Activated T-cell treated with anti-CD3 and anti-CD28 coated beads, Interleukin-2, amount 50 U/mL, for 4 hours (primary cell): ENCODE data around the gene CLTB. TPM values are rescaled to one million over a fixed set of nuclear protein-coding genes. Genes with fewer than 3 reads are reported as not detected.

Source experiments
- ATAC-seq, 2 donors: fragments of 200-7000 bp; cut with Tn5 transposase; one replicate each; pipeline ENCODE4 v1.10.0; 2021
- DNase-seq: peaks from one replicate; pipeline ENCODE4 v3.0.0-alpha.2; 2020
- H3K27me3 Mint-ChIP-seq: one replicate; pipeline ENCODE4 v1.8.0; 2021; ENCODE audit warnings: low read depth, mixed read lengths
- H3K36me3 Mint-ChIP-seq: one replicate; pipeline ENCODE4 v1.8.0; 2022; ENCODE audit warnings: mixed read lengths; ENCODE audit not compliant: insufficient read depth
- H3K4me1 Mint-ChIP-seq: one replicate; pipeline ENCODE4 v1.8.0; 2021; ENCODE audit warnings: low read depth, mixed read lengths
- H3K4me3 Mint-ChIP-seq: one replicate; pipeline ENCODE4 v1.8.0; 2021; ENCODE audit warnings: mild to moderate bottlenecking, moderate library complexity, mixed read lengths
- H3K9me3 Mint-ChIP-seq: one replicate; pipeline ENCODE4 v1.8.0; 2021; ENCODE audit warnings: mixed read lengths
- total RNA-seq, 3 donors: library from RNA; stranded (reverse); gene quantifications; one replicate each; pipeline ENCODE4 v1.2.1, GENCODE V29; 2021

Gene CLTB
- total RNA-seq, 3 donors from 2014 or later = 121 to 133 (median 123) TPM

DNA sequence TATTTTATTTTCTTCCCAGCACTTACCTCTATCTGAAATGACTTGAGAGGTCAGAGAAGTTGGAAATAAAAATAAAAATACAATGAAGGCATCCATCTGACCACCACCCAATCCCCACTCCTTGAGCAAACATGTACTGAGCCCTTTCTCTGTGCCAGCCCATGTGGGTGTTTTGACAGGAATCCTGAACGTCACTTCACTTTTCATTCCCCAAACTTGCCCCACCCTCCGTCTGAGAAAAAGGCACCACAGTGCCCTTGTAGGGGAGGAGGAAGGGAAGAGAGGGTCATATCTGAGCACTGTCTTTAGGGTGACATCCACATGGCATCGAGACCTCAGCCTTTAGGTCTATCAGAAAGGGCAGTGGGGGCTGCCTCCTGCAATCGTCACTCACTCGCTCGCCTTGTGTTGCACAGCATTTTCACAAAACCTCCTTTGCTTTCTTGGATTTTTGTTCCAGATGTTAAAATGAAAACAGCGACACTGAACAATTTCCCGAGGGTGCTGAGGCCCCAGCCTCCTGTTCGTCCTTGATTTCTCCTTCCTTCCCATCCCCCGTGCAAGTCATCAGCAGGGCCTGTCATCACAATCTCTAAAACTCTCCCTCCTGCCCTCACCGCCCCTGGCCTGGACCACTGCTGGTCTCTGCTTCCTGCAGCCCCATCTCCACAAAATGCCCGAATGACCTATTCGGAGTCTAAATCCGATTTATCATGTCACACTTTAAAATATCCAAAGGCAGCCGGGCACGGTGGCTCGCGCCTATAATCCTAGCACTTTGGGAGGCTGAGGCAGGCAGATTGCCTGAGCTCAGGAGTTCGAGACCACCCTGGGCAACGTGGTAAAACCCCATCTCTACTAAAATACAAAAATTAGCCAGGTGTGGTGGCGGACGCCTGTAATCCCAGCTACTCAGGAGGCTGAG lies 14.8 kb downstream of the CLTB start:
- no peaks in the 10 kb centered on the region for H3K4me1 Mint-ChIP-seq
- H3K4me3 Mint-ChIP-seq = no peak overlapping the region
- DNase-seq (no peak), ATAC-seq (no peak)
- peaks cover 10% of the 10 kb centered on the region for H3K36me3 Mint-ChIP-seq
- H3K9me3 Mint-ChIP-seq = no peaks in the 10 kb centered on the region
- H3K27me3 Mint-ChIP-seq = no peaks in the 10 kb centered on the region

DNA sequence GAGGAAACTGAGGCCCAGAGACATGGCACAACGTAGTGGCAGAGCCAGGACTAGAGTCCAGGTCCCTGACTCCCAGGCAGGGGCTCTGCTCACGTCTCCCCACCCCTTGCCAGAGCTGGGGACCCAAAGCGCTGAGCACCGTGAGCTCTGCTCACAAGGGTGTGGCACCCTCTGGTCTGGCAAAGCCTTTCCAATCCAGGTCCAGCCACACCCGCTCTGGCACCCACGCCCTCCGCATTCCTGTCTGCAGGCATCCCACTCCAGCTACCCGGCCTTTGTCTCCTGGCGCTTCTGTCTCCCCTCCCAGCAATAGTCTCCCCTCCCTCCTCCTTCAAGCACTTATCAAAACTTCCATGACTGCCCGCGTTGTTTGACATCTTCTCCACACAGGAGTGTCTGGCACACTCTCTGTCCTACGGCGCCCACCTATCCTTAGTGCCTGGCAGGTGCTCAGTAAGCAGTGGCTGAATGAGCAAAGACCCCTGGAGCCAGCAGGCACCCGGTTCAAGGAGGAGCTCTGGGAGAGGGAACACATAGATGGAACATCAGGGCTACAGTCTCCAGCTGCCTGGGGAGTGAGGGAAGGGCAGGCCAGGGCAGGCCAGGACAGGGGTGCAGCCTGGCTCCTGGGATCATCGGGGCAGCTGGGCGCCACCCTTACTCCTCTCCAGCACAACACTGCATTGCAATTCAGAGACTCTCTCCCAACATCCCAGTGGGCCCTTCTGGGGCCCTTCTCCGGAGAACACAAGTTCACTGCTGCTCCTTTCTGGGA lies 15.8 kb downstream of the CLTB start:
- no peak for DNase-seq
- no peak for ATAC-seq
- no peaks in the 10 kb centered on the region for H3K4me1 Mint-ChIP-seq
- H3K27me3 Mint-ChIP-seq = no peaks in the 10 kb centered on the region
- no peaks in the 10 kb centered on the region for H3K9me3 Mint-ChIP-seq
- H3K36me3 Mint-ChIP-seq = peaks cover 10% of the 10 kb centered on the region
- H3K4me3 Mint-ChIP-seq = no peak overlapping the region

DNA sequence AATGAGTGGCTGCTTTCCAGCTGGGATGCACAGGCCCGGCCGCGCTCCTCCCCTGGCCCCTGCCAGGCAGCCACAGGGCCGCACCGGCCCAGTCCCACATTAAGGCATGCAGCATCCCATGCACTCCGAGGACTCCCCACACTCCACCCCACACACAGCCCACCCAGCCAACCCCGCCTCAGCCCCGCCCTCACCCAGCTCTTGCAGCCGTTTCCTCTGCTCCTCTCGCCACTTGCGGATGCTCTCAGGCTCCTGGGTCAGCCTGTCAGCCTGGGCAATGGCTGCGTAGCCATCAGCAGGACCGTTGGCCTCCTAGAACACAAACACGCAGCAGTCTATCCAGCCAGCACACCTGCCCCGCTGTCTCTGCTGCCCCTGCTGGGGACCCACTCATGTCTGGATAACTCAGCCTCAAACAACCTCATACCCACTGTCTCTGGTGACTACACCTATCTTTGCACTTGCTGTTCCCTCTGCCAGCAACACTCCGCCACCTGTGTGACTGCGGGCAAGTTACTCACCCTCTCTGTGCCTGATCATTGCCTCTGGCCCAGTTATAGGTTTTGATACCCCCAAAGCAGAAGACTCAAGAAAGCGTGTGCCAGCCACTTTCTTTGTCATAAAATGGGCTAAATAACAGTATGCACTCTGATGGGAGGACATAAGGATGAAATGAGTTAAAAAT lies 18.5 kb downstream of the CLTB start:
- Mint-ChIP-seq H3K4me1 (no peaks in the 10 kb centered on the region), H3K27me3 (no peaks in the 10 kb centered on the region), H3K4me3 (no peak overlapping the region), H3K36me3 (peaks cover 10% of the 10 kb centered on the region), H3K9me3 (no peaks in the 10 kb centered on the region)
- ATAC-seq (no peak), DNase-seq (no peak)

DNA sequence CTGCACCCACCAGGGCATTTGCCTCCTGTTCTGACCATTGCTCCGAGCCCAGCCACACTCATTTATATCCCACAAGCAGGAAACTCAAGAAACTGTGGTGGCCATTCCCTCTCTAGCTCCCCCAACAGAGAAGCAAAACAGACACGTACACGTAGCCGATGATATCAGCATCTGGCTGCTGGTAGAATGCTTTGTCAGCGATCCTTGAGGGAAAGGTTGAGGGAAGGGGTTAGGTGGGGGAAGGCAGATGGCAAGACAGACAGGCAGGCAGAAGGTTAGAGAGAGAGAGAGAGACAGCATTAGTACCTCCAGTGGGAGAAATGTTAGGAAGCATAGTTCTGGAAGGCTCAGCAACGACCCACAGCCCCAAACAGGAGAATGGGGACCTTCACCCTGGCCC lies 20.0 kb downstream of the CLTB start:
- Mint-ChIP-seq H3K36me3 (peaks cover 12% of the 10 kb centered on the region), H3K4me1 (no peaks in the 10 kb centered on the region), H3K9me3 (no peaks in the 10 kb centered on the region), H3K4me3 (no peak overlapping the region), H3K27me3 (no peaks in the 10 kb centered on the region)
- no peak for ATAC-seq
- DNase-seq = no peak

DNA sequence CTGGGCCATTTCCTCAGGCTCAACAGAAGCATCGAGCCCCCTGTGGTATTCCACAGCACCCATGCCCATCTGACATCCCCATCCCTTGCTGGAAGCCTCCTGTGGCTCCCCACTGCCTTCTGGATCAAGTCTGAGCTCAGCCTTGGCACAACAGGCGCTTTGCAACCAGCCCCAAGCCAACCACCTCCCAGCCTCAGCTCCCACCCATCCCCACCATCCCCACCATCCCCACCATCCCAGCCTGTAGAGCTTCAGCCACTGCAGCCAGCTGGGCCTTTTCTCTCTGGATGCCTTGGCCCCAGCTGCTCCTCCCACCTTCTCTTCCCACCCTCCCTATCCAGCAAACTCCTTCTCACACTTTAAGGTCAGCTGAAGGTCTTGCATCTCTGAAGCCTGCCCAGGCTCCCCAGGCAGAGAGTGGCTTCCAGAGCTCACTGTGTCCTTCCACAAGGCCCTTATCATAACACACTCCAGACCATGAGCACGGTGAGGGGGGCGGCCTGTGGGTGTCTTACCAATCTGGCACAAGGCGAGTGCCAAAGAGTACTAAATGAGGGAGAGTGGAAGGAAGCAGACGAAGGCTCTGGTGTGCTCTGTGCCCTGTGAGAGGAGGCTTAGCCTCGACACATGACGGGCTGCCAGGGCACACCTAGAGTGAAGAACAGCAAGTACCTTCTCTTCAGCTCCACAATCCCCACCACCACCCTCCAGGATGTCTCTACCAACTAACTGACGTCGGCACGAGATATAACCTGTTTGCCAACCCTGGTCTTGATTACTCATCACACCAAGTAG lies 21.3 kb downstream of the CLTB start:
- Mint-ChIP-seq H3K4me3 (no peak overlapping the region), H3K4me1 (no peaks in the 10 kb centered on the region), H3K36me3 (peaks cover 10% of the 10 kb centered on the region), H3K27me3 (no peaks in the 10 kb centered on the region), H3K9me3 (no peaks in the 10 kb centered on the region)
- no peak for DNase-seq
- no peak for ATAC-seq

DNA sequence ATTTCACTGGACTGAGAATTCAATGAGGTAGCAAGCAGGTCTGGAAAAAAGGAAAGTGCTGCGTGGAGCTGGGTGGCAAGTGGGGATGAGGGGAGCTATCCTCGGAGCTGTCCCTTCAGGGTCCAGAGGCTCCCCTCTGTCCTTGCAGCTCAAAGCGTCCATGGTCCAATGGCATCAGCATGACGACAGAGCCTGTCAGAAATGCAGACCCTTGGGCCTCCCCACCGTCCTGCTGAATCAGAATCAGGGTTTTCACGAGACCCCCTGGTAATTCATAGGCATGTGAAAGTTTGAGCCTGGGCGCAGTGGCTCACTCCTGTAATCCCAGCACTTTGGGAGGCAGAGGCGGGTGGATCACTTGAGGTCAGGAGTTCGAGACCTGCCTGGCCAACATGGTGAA lies 22.2 kb downstream of the CLTB start:
- Mint-ChIP-seq H3K9me3 (no peaks in the 10 kb centered on the region), H3K4me1 (peaks cover 3% of the 10 kb centered on the region), H3K36me3 (peaks cover 10% of the 10 kb centered on the region), H3K27me3 (no peaks in the 10 kb centered on the region), H3K4me3 (no peak overlapping the region)
- DNase-seq (no peak), ATAC-seq (no peak)

DNA sequence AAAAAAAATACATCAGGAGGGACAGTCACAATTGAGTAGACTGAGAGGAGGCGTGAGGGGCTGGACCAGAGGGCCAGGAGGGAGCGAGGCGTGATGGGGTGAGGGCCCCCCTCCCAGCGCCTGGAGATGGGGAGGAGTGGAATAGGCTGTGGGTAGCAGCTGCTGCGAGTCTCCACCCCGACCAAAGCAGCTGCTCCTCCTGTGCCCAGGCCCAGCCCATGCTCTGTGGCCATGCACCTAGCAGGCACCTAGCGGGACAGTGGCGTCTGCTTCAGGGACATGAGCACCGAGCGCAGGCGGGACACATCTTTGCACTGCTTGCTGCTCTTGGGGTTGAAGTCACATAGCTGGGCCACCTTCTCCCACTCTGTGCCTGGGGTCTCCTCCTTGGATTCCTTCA lies 23.8 kb downstream of the CLTB start:
- ATAC-seq = no peak
- H3K27me3 Mint-ChIP-seq = no peaks in the 10 kb centered on the region
- H3K36me3 Mint-ChIP-seq = peaks cover 11% of the 10 kb centered on the region
- H3K9me3 Mint-ChIP-seq = no peaks in the 10 kb centered on the region
- peaks cover 7% of the 10 kb centered on the region for H3K4me1 Mint-ChIP-seq
- DNase-seq = no peak
- H3K4me3 Mint-ChIP-seq = no peak overlapping the region

DNA sequence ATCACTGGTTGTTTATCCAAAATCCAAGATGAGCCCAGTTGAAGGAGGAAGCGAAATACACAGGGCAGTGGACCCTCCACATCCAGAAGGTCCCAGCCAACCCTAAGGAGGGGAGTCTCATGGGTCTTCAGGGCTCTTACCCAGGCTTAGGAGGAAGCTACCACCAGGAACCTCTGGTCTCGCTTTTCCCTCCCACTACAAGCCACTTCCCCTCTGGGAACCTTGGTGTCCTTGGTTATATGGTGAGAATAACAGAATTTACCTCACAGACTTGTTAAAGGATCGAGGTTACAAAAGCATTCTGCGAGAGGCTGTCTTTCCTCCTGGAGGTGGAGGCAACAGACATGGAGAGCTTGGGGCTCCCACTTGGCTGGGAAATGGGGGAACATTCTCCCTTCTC lies 24.3 kb downstream of the CLTB start:
- Mint-ChIP-seq H3K27me3 (no peaks in the 10 kb centered on the region), H3K4me1 (peaks cover 12% of the 10 kb centered on the region), H3K4me3 (no peak overlapping the region), H3K9me3 (no peaks in the 10 kb centered on the region), H3K36me3 (peaks cover 15% of the 10 kb centered on the region)
- no peak for DNase-seq
- ATAC-seq = no peak

DNA sequence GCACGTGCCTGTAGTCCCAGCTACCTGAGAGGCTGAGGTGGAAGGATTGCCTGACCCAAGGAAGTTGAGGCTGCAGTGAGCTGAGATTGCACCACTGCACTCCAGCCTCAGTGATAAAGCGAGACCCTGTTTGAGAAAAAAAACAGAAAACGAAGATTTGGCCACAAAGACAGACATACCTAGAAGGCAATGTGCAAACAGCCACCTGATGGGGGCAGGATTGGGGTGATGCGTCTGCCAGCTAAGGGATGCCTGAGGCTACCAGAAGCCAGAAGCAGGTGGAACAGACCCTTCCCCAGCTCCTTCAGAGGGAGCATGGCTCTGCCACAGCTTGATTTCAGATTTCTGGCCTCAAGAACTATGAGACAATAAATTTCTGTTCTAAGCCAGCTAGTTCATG lies 24.9 kb downstream of the CLTB start:
- Mint-ChIP-seq H3K4me1 (peaks cover 17% of the 10 kb centered on the region), H3K9me3 (no peaks in the 10 kb centered on the region), H3K27me3 (no peaks in the 10 kb centered on the region), H3K4me3 (no peak overlapping the region), H3K36me3 (peaks cover 19% of the 10 kb centered on the region)
- ATAC-seq = no peak
- DNase-seq = no peak

DNA sequence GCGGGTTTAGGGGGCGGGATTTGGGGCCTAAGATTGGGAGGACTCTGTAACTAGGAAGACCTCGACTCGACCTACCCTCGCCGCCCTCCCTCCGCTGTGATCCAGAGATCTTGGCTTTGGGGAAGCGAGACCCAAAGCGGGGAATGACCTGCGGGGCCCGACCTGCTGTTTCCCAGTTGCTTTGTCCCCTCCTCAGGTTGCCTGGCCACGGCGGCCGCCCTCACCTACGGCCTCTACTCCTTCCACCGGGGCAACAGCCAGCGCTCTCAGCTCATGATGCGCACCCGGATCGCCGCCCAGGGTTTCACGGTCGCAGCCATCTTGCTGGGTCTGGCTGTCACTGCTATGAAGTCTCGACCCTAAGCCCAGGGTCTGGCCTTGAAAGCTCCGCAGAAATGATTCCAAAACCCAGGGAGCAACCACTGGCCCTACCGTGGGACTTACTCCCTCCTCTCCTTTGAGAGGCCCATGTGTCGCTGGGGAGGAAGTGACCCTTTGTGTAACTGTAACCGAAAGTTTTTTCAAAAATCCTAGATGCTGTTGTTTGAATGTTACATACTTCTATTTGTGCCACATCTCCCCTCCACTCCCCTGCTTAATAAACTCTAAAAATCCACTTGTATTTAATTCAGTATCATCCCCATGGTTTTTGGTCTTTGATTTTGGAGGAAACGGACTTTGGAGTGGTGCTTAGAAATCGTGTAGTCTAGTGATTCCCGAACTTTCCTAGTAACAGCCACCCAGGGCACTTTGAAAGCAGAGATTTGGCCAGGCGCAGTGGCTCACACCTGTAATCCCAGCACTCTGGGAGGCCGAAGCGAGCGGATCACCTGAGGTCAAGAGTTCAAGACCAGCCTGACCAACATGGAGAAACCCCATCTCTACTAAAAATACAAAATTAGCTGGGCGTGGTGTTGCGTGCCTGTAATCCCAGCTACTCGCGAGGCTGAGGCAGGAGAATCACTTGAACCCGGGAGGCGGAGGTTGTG lies 26.9 kb downstream of the CLTB start:
- no peak for DNase-seq
- Mint-ChIP-seq H3K4me1 (peaks cover 31% of the 10 kb centered on the region), H3K36me3 (peaks cover 34% of the 10 kb centered on the region), H3K9me3 (no peaks in the 10 kb centered on the region), H3K27me3 (no peaks in the 10 kb centered on the region), H3K4me3 (peak overlapping the region; percentile 100)
- peak; percentile 46 to 49 for ATAC-seq

DNA sequence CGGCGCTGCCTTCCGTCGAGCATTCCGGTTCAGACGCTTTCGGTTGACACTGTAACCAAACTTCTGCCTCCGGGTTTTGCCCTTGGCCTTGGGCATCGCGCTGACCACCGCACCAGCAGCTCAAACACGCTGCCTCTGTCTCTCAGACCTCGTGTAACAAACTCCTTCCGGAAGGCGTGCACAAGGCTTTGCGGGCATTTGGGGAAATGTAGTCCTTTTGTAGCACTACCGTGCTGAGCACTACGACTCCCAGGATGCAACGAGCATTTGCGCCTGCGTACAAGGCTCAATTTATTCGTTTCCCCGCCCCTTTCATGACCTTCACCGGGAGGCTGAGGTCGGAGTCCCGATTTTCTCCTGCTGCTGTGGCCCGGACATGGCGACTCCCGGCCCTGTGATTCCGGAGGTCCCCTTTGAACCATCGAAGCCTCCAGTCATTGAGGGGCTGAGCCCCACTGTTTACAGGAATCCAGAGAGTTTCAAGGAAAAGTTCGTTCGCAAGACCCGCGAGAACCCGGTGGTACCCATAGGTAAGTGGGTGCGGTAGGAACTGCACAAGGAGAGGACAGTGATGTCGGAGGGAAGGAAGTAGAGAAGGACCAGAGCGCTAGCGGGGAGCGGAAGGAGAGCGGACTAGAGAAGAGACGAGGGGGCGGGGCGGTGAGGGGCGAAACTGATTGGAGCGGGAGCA lies 27.8 kb downstream of the CLTB start, which contains the start of the genes HIGD2A and NOP16:
HIGD2A (plus strand) TSS at position 308 of the 691 bp plus-strand sequence; CDS start at position 377, 69 bp downstream.
NOP16 (minus strand) TSS at position 155 of the 691 bp plus-strand sequence; CDS start at position 96, 59 bp downstream.
- ATAC-seq (peak; percentile 88 to 90), DNase-seq (peak; percentile 99)
- Mint-ChIP-seq H3K9me3 (no peaks in the 10 kb centered on the region), H3K4me3 (peak within 1 kb of the TSS; percentile 100), H3K36me3 (peaks cover 41% of the 10 kb centered on the region), H3K27me3 (no peaks in the 10 kb centered on the region), H3K4me1 (peaks cover 31% of the 10 kb centered on the region)

DNA sequence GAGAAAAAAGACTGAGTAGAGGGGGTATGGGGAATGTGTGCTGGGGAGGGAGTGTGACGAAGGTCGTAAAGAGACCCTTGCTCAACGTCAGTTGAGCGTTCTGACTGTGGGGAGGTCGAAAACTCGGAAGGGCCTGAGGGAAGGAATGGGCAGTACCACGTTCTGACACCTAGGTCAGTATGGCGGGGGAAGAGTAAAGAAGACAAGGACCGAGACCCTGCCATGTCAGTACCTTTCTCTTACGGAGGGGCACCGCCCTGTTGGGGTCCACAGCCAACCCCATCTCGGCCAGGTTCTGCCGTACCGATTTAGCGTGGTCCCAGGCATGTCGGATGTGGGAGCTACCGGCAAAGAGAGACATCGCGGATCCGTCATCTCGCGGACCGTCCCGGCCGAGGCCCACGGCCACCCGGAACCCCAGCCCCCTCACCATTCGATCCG lies 28.3 kb downstream of the CLTB start:
- Mint-ChIP-seq H3K9me3 (no peaks in the 10 kb centered on the region), H3K27me3 (no peaks in the 10 kb centered on the region), H3K36me3 (peaks cover 38% of the 10 kb centered on the region), H3K4me3 (peak overlapping the region; percentile 100), H3K4me1 (peaks cover 31% of the 10 kb centered on the region)
- ATAC-seq = peak; percentile 0
- no peak for DNase-seq
